Prostate gland (tissue), 2 donors: ENCODE results near the gene CACNA2D1.

Source experiments
- CTCF ChIP-seq, 4 experiments: fragments of 200-600 bp in 2 of 4; fragments of 450-650 bp in 2 of 4; sonication (generic) in 2 of 4; IDR thresholded peaks; 1 replicate in 3 of 4; 2 replicates in 1 of 4; pipeline ENCODE4 v1.5.1; 2016 to 2019; ENCODE audit warnings: antibody characterized with exemption in 4 of 4, mild to moderate bottlenecking in 2 of 4, moderate library complexity in 2 of 4
- POLR2A ChIP-seq: fragments of 450-650 bp; IDR thresholded peaks from one replicate; pipeline ENCODE4 v1.6.1; 2016; ENCODE audit warnings: antibody characterized with exemption, mild to moderate bottlenecking
- POLR2AphosphoS5 ChIP-seq: sonication (generic); formaldehyde crosslinking; IDR thresholded peaks from one replicate; pipeline ENCODE4 v1.6.1; 2017; ENCODE audit warnings: antibody characterized with exemption

GRCh38 chr7:82053453-82054032, 390.0 kb downstream of the CACNA2D1 start:
- TF ChIP-seq POLR2AphosphoS5, result no peak
- TF ChIP-seq CTCF (IDR thresholded peaks at IDR 0.05), result no peak
- no peak for TF ChIP-seq POLR2A
